SU-DHL-6 (cell line): ENCODE data around the gene SF3A1.

Source experiments
- CTCF ChIP-seq: fragments of 200-600 bp; sonication (generic); IDR thresholded peaks from one replicate; pipeline ENCODE4 v1.5.1; 2017; ENCODE audit warnings: antibody characterized with exemption, mild to moderate bottlenecking, low read length, moderate library complexity; ENCODE audit not compliant: insufficient read depth, poor library complexity, severe bottlenecking
- EZH2phosphoT487 ChIP-seq: fragments of 200-600 bp; sonication (generic), shearing (Covaris generic); conservative IDR thresholded peaks from 2 replicates; pipeline ENCODE4 v1.6.1; 2018; ENCODE audit warnings: mild to moderate bottlenecking, antibody characterized with exemption, low read length, moderate library complexity, mixed read lengths

DNA sequence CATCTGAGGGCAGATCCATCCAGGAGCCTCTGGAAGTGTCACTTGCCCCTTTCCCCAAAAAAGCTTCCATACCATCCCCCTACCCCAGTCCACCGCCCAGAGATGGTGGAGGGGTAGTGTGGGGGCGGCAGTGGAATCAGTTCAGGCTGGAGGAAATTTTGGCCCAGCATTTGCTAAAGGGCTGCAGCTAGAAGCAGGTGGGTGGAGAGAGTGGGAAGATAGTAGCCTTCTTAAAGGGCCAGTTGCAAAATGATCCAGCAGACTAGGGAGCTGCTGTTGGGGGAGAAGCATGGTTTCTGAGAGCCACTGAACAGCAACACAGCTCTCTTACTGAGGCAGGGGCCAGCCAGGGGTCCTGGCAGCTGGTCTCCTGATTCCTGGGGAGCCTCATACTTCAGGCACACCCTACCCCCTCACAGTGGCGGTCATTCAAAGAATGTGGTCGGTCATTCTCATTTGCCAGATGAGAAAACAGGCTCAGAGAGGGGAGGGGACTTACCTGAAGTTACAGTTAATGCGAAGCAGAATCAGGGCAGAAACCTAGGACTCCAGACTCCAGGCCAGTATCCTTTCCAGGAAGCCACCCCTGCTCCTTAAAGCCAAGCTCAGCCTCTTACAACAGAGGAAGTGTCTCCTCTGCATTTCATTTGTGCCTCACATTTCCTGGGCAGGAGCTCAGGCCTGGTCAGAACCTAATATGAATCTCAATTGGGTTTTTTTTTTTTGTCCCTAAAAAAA is 45.5 kb upstream of the SF3A1 start:
- TF ChIP-seq EZH2phosphoT487 (no peak), CTCF (no peak)
